H1 (cell line): Measurements from ENCODE around the gene UBXN1. TPM values are rescaled to one million over a fixed set of nuclear protein-coding genes. Genes with fewer than 3 reads are reported as not detected.

ENCODE experiments used
- CTCF ChIA-PET: fragments of 300-600 bp; sonication (Branson Sonifier 250); formaldehyde crosslinking; loops from one replicate; lab custom pipeline; 2021; ENCODE audit not compliant: partially characterized antibody; lab: Charles Lee
- POLR2A ChIA-PET: fragments of 300-600 bp; sonication (Branson Sonifier 250); formaldehyde crosslinking; loops from one replicate; lab custom pipeline; 2021; ENCODE audit warnings: inconsistent platforms; ENCODE audit not compliant: partially characterized antibody; lab: Charles Lee
- DNase-seq, 2 experiments: peaks; one replicate each; pipeline versions ENCODE4 v3.0.0 to v3.0.0-alpha.2; 2010 to 2022; ENCODE audit warnings: low spot score in 2 of 2, low read depth in 1 of 2, mixed read lengths in 1 of 2
- FAIRE-seq: peaks from 2 replicates; lab custom pipeline; 2011; peaks lifted over from hg19 to GRCh38; lab: Jason Lieb, UNC
- H2AFZ ChIP-seq: 2 replicates; pipeline ENCODE4 v1.8.1; 2012; ENCODE audit warnings: low read length, inconsistent platforms
- H2AK5ac ChIP-seq: 2 replicates; pipeline ENCODE4 v1.6.1; 2013; ENCODE audit warnings: low read depth, low read length
- H2BK120ac ChIP-seq: replicated peaks from 2 replicates; pipeline ENCODE3; 2013; ENCODE audit warnings: low read depth, low read length, inconsistent platforms
- H2BK12ac ChIP-seq: 2 replicates; pipeline ENCODE4 v1.6.1; 2013; ENCODE audit warnings: low read depth, low read length
- H2BK15ac ChIP-seq: 2 replicates; pipeline ENCODE4 v1.6.1; 2013; ENCODE audit warnings: low read length
- H2BK20ac ChIP-seq: 2 replicates; pipeline ENCODE4 v1.6.1; 2013; ENCODE audit warnings: low read length
- H2BK5ac ChIP-seq: 2 replicates; pipeline ENCODE4 v1.6.1; 2013; ENCODE audit warnings: low read depth, low read length
- H3K14ac ChIP-seq: 2 replicates; pipeline ENCODE4 v1.6.1; 2013; ENCODE audit warnings: inconsistent platforms; ENCODE audit not compliant: insufficient read length
- H3K18ac ChIP-seq: 2 replicates; pipeline ENCODE4 v1.6.1; 2013; ENCODE audit warnings: low read length; ENCODE audit errors: extremely low read depth
- H3K23ac ChIP-seq: 2 replicates; pipeline ENCODE4 v1.6.1; 2013; ENCODE audit warnings: inconsistent platforms; ENCODE audit not compliant: insufficient read length
- H3K23me2 ChIP-seq: 2 replicates; pipeline ENCODE4 v1.6.1; 2013; ENCODE audit warnings: low read depth, low read length
- H3K27ac ChIP-seq: 2 replicates; pipeline ENCODE4 v1.6.1; 2011; ENCODE audit warnings: low read depth, low read length, inconsistent platforms
- H3K27me3 ChIP-seq, 4 experiments: replicated peaks in 1 of 4; 1 replicate in 1 of 4; 2 replicates in 3 of 4; pipeline versions ENCODE4 v1.6.1 to v1.8.1; 2011 to 2013; ENCODE audit warnings: low read length in 3 of 4, mild to moderate bottlenecking in 3 of 4, inconsistent platforms in 2 of 4, mixed read lengths in 2 of 4, moderate library complexity in 1 of 4; ENCODE audit not compliant: control insufficient read depth in 3 of 4, insufficient read depth in 3 of 4; ENCODE audit errors: extremely low read depth in 1 of 4
- H3K36me3 ChIP-seq, 4 experiments: 2 replicates each; pipeline versions ENCODE4 v1.6.1 to v1.8.1; 2011 to 2013; ENCODE audit warnings: mild to moderate bottlenecking in 4 of 4, low read length in 3 of 4, moderate library complexity in 2 of 4, control low read depth in 1 of 4, inconsistent platforms in 1 of 4; ENCODE audit not compliant: insufficient read depth in 4 of 4, control insufficient read depth in 2 of 4
- H3K4ac ChIP-seq: replicated peaks from 2 replicates; pipeline ENCODE3; 2013; ENCODE audit warnings: low read length, low read depth, mixed read lengths, inconsistent platforms; ENCODE audit not compliant: insufficient read length
- H3K4me1 ChIP-seq, 4 experiments: replicated peaks in 1 of 4; 1 replicate in 1 of 4; 2 replicates in 3 of 4; pipeline versions ENCODE4 v1.6.1 to v1.8.1; 2011 to 2013; ENCODE audit warnings: low read length in 3 of 4, inconsistent platforms in 2 of 4, mixed read lengths in 1 of 4; ENCODE audit not compliant: insufficient read depth in 4 of 4, control insufficient read depth in 3 of 4
- H3K4me2 ChIP-seq, 2 experiments: 2 replicates each; pipeline versions ENCODE4 v1.6.1 to v1.8.1; 2011 to 2013; ENCODE audit warnings: low read depth in 2 of 2, low read length in 2 of 2, control low read depth in 1 of 2, inconsistent platforms in 1 of 2, mild to moderate bottlenecking in 1 of 2; ENCODE audit not compliant: insufficient read depth in 1 of 2
- H3K4me3 ChIP-seq, 4 experiments: fragments of 200-600, 300-600 bp in 1 of 4; sonication (generic), shearing (Covaris generic), sonication (Bioruptor Twin) in 1 of 4; 2 replicates each; pipeline versions ENCODE4 v1.5.1 to v1.8.1; 2011 to 2016; ENCODE audit warnings: low read length in 4 of 4, low read depth in 3 of 4, control low read depth in 2 of 4, inconsistent platforms in 2 of 4, mild to moderate bottlenecking in 2 of 4, mixed read lengths in 1 of 4, moderate library complexity in 1 of 4; ENCODE audit not compliant: insufficient read depth in 2 of 4; ENCODE audit errors: extremely low read depth in 1 of 4
- H3K56ac ChIP-seq: replicated peaks from 2 replicates; pipeline ENCODE3; 2013; ENCODE audit warnings: low read depth, mild to moderate bottlenecking, mixed read lengths, low read length, inconsistent platforms; ENCODE audit not compliant: insufficient read length
- H3K79me1 ChIP-seq: 2 replicates; pipeline ENCODE4 v1.6.1; 2013; ENCODE audit warnings: low read depth, low read length, control low read depth
- H3K79me2 ChIP-seq, 2 experiments: 2 replicates each; pipeline versions ENCODE4 v1.6.1 to v1.8.1; 2012 to 2013; ENCODE audit warnings: low read length in 2 of 2, mild to moderate bottlenecking in 2 of 2, inconsistent platforms in 1 of 2; ENCODE audit not compliant: insufficient read depth in 2 of 2, control insufficient read depth in 1 of 2
- H3K9ac ChIP-seq, 4 experiments: replicated peaks in 1 of 4; 1 replicate in 1 of 4; 2 replicates in 3 of 4; pipeline versions ENCODE4 v1.6.1 to v1.8.1; 2011 to 2013; ENCODE audit warnings: low read depth in 3 of 4, low read length in 3 of 4, control low read depth in 2 of 4, mild to moderate bottlenecking in 2 of 4, moderate library complexity in 2 of 4, inconsistent platforms in 1 of 4; ENCODE audit errors: extremely low read depth in 1 of 4
- H3K9me3 ChIP-seq, 2 experiments: 2 replicates each; pipeline versions ENCODE4 v1.6.1 to v1.8.1; 2012 to 2013; ENCODE audit warnings: mild to moderate bottlenecking in 2 of 2, moderate library complexity in 2 of 2, control low read depth in 1 of 2, inconsistent platforms in 1 of 2, low read depth in 1 of 2, low read length in 1 of 2, mixed read lengths in 1 of 2; ENCODE audit not compliant: insufficient read depth in 2 of 2
- H4K20me1 ChIP-seq, 2 experiments: replicated peaks in 1 of 2; 2 replicates each; pipeline versions ENCODE3 to v1.8.1; 2011 to 2013; ENCODE audit warnings: inconsistent platforms in 2 of 2, low read length in 2 of 2, mild to moderate bottlenecking in 1 of 2; ENCODE audit not compliant: insufficient read depth in 2 of 2, control insufficient read depth in 1 of 2
- H4K5ac ChIP-seq: 2 replicates; pipeline ENCODE4 v1.6.1; 2013; ENCODE audit warnings: low read length, low read depth, mixed read lengths, inconsistent platforms; ENCODE audit not compliant: insufficient read length
- H4K8ac ChIP-seq: 2 replicates; pipeline ENCODE4 v1.8.0; 2013; ENCODE audit warnings: mild to moderate bottlenecking, moderate library complexity, low read length, inconsistent platforms; ENCODE audit not compliant: insufficient read depth; ENCODE audit errors: extremely low read depth
- H4K91ac ChIP-seq: replicated peaks from 2 replicates; pipeline ENCODE3; 2013; ENCODE audit warnings: low read length, mixed read lengths, inconsistent platforms; ENCODE audit not compliant: insufficient read length
- CREB1 ChIP-seq: IDR thresholded peaks from 2 replicates; pipeline ENCODE4 v1.6.1; 2012; ENCODE audit warnings: inconsistent platforms
- GTF2F1 ChIP-seq: IDR thresholded peaks from 2 replicates; pipeline ENCODE4 v1.6.1; 2012; ENCODE audit warnings: low read depth, low read length, improper control_type of control experiment, borderline replicate concordance
- KDM4A ChIP-seq: IDR thresholded peaks from one replicate; pipeline ENCODE4 v1.7.1; 2012; ENCODE audit warnings: low read depth, mild to moderate bottlenecking, moderate library complexity, low read length, inconsistent platforms; ENCODE audit not compliant: severe bottlenecking
- PHF8 ChIP-seq: fragments of 200-600 bp; sonication (generic); conservative IDR thresholded peaks from 2 replicates; pipeline ENCODE4 v1.7.1; 2012; ENCODE audit warnings: low read depth, mild to moderate bottlenecking, inconsistent platforms, low read length, moderate library complexity
- USF2 ChIP-seq: IDR thresholded peaks from 2 replicates; pipeline ENCODE4 v1.6.1; 2011; ENCODE audit warnings: low read length, improper control_type of control experiment
- WGBS, 2 experiments: shearing (Covaris generic) in 1 of 2; methylation state at CpG; one replicate each; pipeline versions ENCODE4 v1.1.6 to v1.1.7; 2013 to 2015; ENCODE audit warnings: low lambda C conversion rate in 2 of 2, mixed read lengths in 2 of 2, inconsistent platforms in 1 of 2, low coverage in 1 of 2, missing lambda C conversion rate in 1 of 2; ENCODE audit not compliant: insufficient replicate concordance in 2 of 2, insufficient coverage in 1 of 2, insufficient read length in 1 of 2; ENCODE audit errors: extremely low coverage in 1 of 2, missing lambda C conversion rate in 1 of 2; 5-methylcytosine and 5-hydroxymethylcytosine counted together
- long read RNA-seq, 2 experiments: library from RNA in 1 of 2; library from capped mRNA in 1 of 2; stranded (forward); transcript quantifications; one replicate each; pipeline ENCODE4 v2.0.0, GENCODE V29; 2021; ENCODE audit warnings: inconsistent platforms in 1 of 2
- polyA minus RNA-seq, 3 experiments: library from RNA; depleted of rRNA, polyadenylated mRNA; stranded (reverse); fragments of >200 nt; gene quantifications; 1 replicate in 2 of 3; 2 replicates in 1 of 3; pipeline ENCODE4 v1.2.3, GENCODE V29; 2011
- polyA plus RNA-seq, 7 experiments: library from polyadenylated mRNA; depleted of rRNA in 3 of 7; stranded (reverse) in 5 of 7; unstranded in 2 of 7; fragments of >200 nt in 5 of 7; fragments of 200-250 nt in 2 of 7; gene quantifications; 1 replicate in 5 of 7; 2 replicates in 1 of 7; 4 replicates in 1 of 7; pipeline versions ENCODE4 v1.2.1 to v1.2.3, GENCODE V29; 2011 to 2013; ENCODE audit warnings: missing spikeins in 2 of 7, mixed read lengths in 2 of 7
- total RNA-seq: library from RNA; stranded (reverse); fragmentation: NEBNext Ultra II Directional; extraction: Animal tissue kit (Norgen Biotek cat#: 25700); gene quantifications from 2 replicates; pipeline ENCODE4 v1.2.1, GENCODE V29; 2021

UBXN1 gene
- total RNA-seq (104 and 114 TPM in 2 replicates), polyA plus RNA-seq (2011; rRNA removed) (78.6 and 126 TPM in 2 replicates), polyA minus RNA-seq (2011; rRNA and poly(A)+ RNA removed) (27.2 and 28.9 TPM in 2 replicates)
- polyA plus RNA-seq (2011; cell fraction: cytosol; rRNA removed): 175 TPM
- polyA plus RNA-seq (2011; cell fraction: nucleus; rRNA removed): 134 TPM
- 93.9 to 156 TPM (median 146 TPM) in 4 replicates for polyA plus RNA-seq (2012, experiment 1 of 2)
- 174 TPM for polyA plus RNA-seq (2012, experiment 2 of 2)
- 99.6 TPM for polyA plus RNA-seq (2013, experiment 1 of 2)
- 95.6 TPM for polyA plus RNA-seq (2013, experiment 2 of 2)
- 48.2 TPM for polyA minus RNA-seq (2011; cell fraction: cytosol; rRNA and poly(A)+ RNA removed)
- 49.5 TPM for polyA minus RNA-seq (2011; cell fraction: nucleus; rRNA and poly(A)+ RNA removed)
- long read RNA-seq, experiment 1, transcript UBXN1-202 (9 exons, 1,153 nt): major isoform, 6 of 42 reads
- long read RNA-seq, experiment 1, partial matches to known transcripts: 34 of 42 reads
- long read RNA-seq, experiment 1, other reads (novel, unspliced or antisense): 1 of 42 reads
- long read RNA-seq, experiment 2, transcript UBXN1-206 (8 exons, 1,257 nt): minor isoform, 12 of 412 reads
- long read RNA-seq, experiment 2, transcript UBXN1-201 (8 exons, 1,291 nt): minor isoform, 5 of 412 reads
- long read RNA-seq, experiment 2, transcript UBXN1-217 (10 exons, 943 nt): minor isoform, 15 of 412 reads
- long read RNA-seq, experiment 2, transcript UBXN1-202 (9 exons, 1,153 nt): major isoform, 327 of 412 reads
- long read RNA-seq, experiment 2, partial matches to known transcripts: 36 of 412 reads
- long read RNA-seq, experiment 2, other reads (novel, unspliced or antisense): 14 of 412 reads

GRCh38 chr11:62678770-62679696 lies at the start of gene UBXN1:
UBXN1 (minus strand) TSS chr11:62679073; CDS start chr11:62678923, 150 bp downstream.
- peak in 1 of 2 experiments; percentile 88 for DNase-seq
- no peak for FAIRE-seq
- no peak within 1 kb of the TSS for H3K4ac ChIP-seq
- H4K20me1 ChIP-seq: peaks cover 0 to 1% of the 10 kb centered on the region in 2 experiments
- peak within 1 kb of the TSS; percentile 75; the same call in 1 of the 2 replicates for H3K18ac ChIP-seq
- H2AK5ac ChIP-seq: no peak within 1 kb of the TSS
- H3K9ac ChIP-seq: peak within 1 kb of the TSS; percentile 77 to 90 (median 88)
- no peak within 1 kb of the TSS for H4K91ac ChIP-seq
- H2BK5ac ChIP-seq: peak within 1 kb of the TSS; percentile 91
- H3K79me1 ChIP-seq: peaks cover 2% of the 10 kb centered on the region
- H2BK12ac ChIP-seq: no peak within 1 kb of the TSS
- peaks cover 2 to 8% (median 4%) of the 10 kb centered on the region in 4 experiments; a peak in 4 of 7 replicates for H3K4me1 ChIP-seq
- H3K23me2 ChIP-seq: peaks cover 3% of the 10 kb centered on the region; the same call in 1 of the 2 replicates
- H3K4me3 ChIP-seq: peak within 1 kb of the TSS; percentile 78 to 98 (median 88)
- H3K14ac ChIP-seq: no peak within 1 kb of the TSS
- no peak within 1 kb of the TSS for H2BK120ac ChIP-seq
- H2BK15ac ChIP-seq: no peak within 1 kb of the TSS
- H3K9me3 ChIP-seq: no peaks in the 10 kb centered on the region
- H3K27ac ChIP-seq: peak within 1 kb of the TSS; percentile 68
- no peak within 1 kb of the TSS for H2BK20ac ChIP-seq
- H3K27me3 ChIP-seq: no peaks in the 10 kb centered on the region
- peak within 1 kb of the TSS; percentile 93; the same call in 1 of the 2 replicates for H2AFZ ChIP-seq
- H3K4me2 ChIP-seq: peak within 1 kb of the TSS; percentile 74 to 86
- H3K23ac ChIP-seq: no peak within 1 kb of the TSS
- peak within 1 kb of the TSS; percentile 44 for H4K5ac ChIP-seq
- 12% methylated on average over 53 of the region's 55 CpGs; no CpG with 5 or more reads in 1 of the 2 experiments for WGBS, 2 experiments
- POLR2A ChIA-PET: interaction anchor here (0.6 to 61.4 kb wide), 6 partner anchors 12 to 177 kb away, joined by 3 to 2041 read pairs (median 5); partner anchors contain the start of genes BSCL2, C11orf98, CSKMT and GANAB
- H3K79me2 ChIP-seq: peaks cover 0 to 14% of the 10 kb centered on the region in 2 experiments; a peak in 2 of 4 replicates
- H3K56ac ChIP-seq: peak within 1 kb of the TSS; percentile 40
- peaks cover 5 to 22% (median 7%) of the 10 kb centered on the region in 4 experiments; a peak in 5 of 8 replicates for H3K36me3 ChIP-seq
- peak within 1 kb of the TSS; percentile 74 for H4K8ac ChIP-seq
- CTCF ChIA-PET: interaction anchor here (0.6 to 8.2 kb wide), 6 partner anchors 8 to 28 kb away, joined by 3 to 114 read pairs (median 10); partner anchors contain the start of genes BSCL2, GNG3, LBHD1 and LRRN4CL
- TF ChIP-seq USF2: peak; percentile 95
- 0 out of 2 replicates have a peak, but pooled peaks have one; percentile 26 for TF ChIP-seq GTF2F1
- no peak for TF ChIP-seq CREB1
- peak; percentile 67 for TF ChIP-seq KDM4A
- peak; percentile 79 for TF ChIP-seq PHF8
